H9 (cell line): ENCODE measurements around the gene KMT2D. TPM values are rescaled to one million over a fixed set of nuclear protein-coding genes. Genes with fewer than 3 reads are reported as not detected.

Source experiments
- DNase-seq: peaks from one replicate; pipeline ENCODE4 v3.0.0-alpha.2; 2017
- H2AFZ ChIP-seq: one replicate; pipeline ENCODE4 v1.6.1; 2013; ENCODE audit warnings: mild to moderate bottlenecking, low read length, control low read depth, moderate library complexity
- H2AK5ac ChIP-seq: 2 replicates; pipeline ENCODE4 v1.6.1; 2013; ENCODE audit warnings: low read length, control low read depth, mixed read lengths; ENCODE audit not compliant: insufficient read length
- H2BK120ac ChIP-seq: one replicate; pipeline ENCODE4 v1.6.1; 2013; ENCODE audit warnings: low read depth, mild to moderate bottlenecking, low read length, control low read depth, inconsistent platforms; ENCODE audit not compliant: poor library complexity, severe bottlenecking
- H2BK12ac ChIP-seq: 2 replicates; pipeline ENCODE4 v1.6.1; 2013; ENCODE audit warnings: low read length, control low read depth, mixed read lengths, low read depth; ENCODE audit not compliant: insufficient read length
- H2BK15ac ChIP-seq: 2 replicates; pipeline ENCODE4 v1.6.1; 2013; ENCODE audit warnings: low read depth, low read length, control low read depth
- H2BK20ac ChIP-seq: one replicate; pipeline ENCODE4 v1.6.1; 2013; ENCODE audit warnings: low read depth, mild to moderate bottlenecking, low read length, control low read depth, inconsistent platforms; ENCODE audit not compliant: poor library complexity, severe bottlenecking
- H2BK5ac ChIP-seq: 2 replicates; pipeline ENCODE4 v1.6.1; 2013; ENCODE audit warnings: low read length, control low read depth, mixed read lengths; ENCODE audit not compliant: insufficient read length
- H3K14ac ChIP-seq: 2 replicates; pipeline ENCODE4 v1.6.1; 2013; ENCODE audit warnings: low read length, control low read depth; ENCODE audit not compliant: insufficient read depth
- H3K18ac ChIP-seq: 2 replicates; pipeline ENCODE4 v1.6.1; 2013; ENCODE audit warnings: low read depth, mild to moderate bottlenecking, mixed read lengths, low read length, control low read depth; ENCODE audit not compliant: insufficient read length
- H3K23ac ChIP-seq: 2 replicates; pipeline ENCODE4 v1.6.1; 2013; ENCODE audit warnings: low read length, control low read depth, mixed read lengths, low read depth; ENCODE audit not compliant: insufficient read length
- H3K23me2 ChIP-seq: 2 replicates; pipeline ENCODE4 v1.6.1; 2013; ENCODE audit warnings: low read depth, mild to moderate bottlenecking, mixed read lengths, low read length, control low read depth; ENCODE audit not compliant: insufficient read length, poor library complexity, severe bottlenecking
- H3K27ac ChIP-seq: 2 replicates; pipeline ENCODE4 v1.5.1; 2013; ENCODE audit warnings: low read length, control low read depth, mixed read lengths, low read depth; ENCODE audit not compliant: insufficient read length
- H3K27me3 ChIP-seq: 2 replicates; pipeline ENCODE4 v1.6.1; 2013; ENCODE audit warnings: low read length, control low read depth, inconsistent platforms; ENCODE audit not compliant: insufficient read depth
- H3K4ac ChIP-seq: 2 replicates; pipeline ENCODE4 v1.6.1; 2013; ENCODE audit warnings: low read depth, mild to moderate bottlenecking, control low read depth, inconsistent platforms, low read length, moderate library complexity
- H3K4me1 ChIP-seq: 2 replicates; pipeline ENCODE4 v1.6.1; 2013; ENCODE audit warnings: low read length, control low read depth, inconsistent platforms; ENCODE audit not compliant: insufficient read depth
- H3K4me2 ChIP-seq: 2 replicates; pipeline ENCODE4 v1.6.1; 2013; ENCODE audit warnings: low read length, control low read depth, mixed read lengths; ENCODE audit not compliant: insufficient read length, insufficient read depth
- H3K56ac ChIP-seq: 2 replicates; pipeline ENCODE4 v1.6.1; 2013; ENCODE audit warnings: low read depth, mild to moderate bottlenecking, mixed read lengths, low read length, control low read depth; ENCODE audit not compliant: insufficient read length
- H3K79me1 ChIP-seq: 2 replicates; pipeline ENCODE4 v1.6.1; 2013; ENCODE audit warnings: low read depth, mild to moderate bottlenecking, moderate library complexity, low read length, control low read depth, inconsistent platforms; ENCODE audit not compliant: insufficient read depth, poor library complexity, severe bottlenecking
- H3K79me2 ChIP-seq: 2 replicates; pipeline ENCODE4 v1.6.1; 2013; ENCODE audit warnings: low read length, control low read depth, inconsistent platforms; ENCODE audit not compliant: insufficient read depth
- H3K9ac ChIP-seq: 2 replicates; pipeline ENCODE4 v1.6.1; 2013; ENCODE audit warnings: low read length, control low read depth, mixed read lengths; ENCODE audit not compliant: insufficient read length; ENCODE audit errors: extremely low read depth
- H3K9me3 ChIP-seq: one replicate; pipeline ENCODE4 v1.6.1; 2013; ENCODE audit warnings: low read depth, low read length, inconsistent platforms; ENCODE audit not compliant: control insufficient read depth
- H3T11ph ChIP-seq: one replicate; pipeline ENCODE4 v1.6.1; 2013; ENCODE audit warnings: mild to moderate bottlenecking, low read length, control low read depth, inconsistent platforms
- H4K20me1 ChIP-seq: one replicate; pipeline ENCODE4 v1.6.1; 2013; ENCODE audit not compliant: control insufficient read depth, insufficient read length, insufficient read depth
- H4K5ac ChIP-seq: 2 replicates; pipeline ENCODE4 v1.6.1; 2013; ENCODE audit warnings: low read depth, mild to moderate bottlenecking, mixed read lengths, low read length, control low read depth; ENCODE audit not compliant: insufficient read length
- H4K8ac ChIP-seq: replicated peaks from 2 replicates; pipeline ENCODE4 v1.6.1; 2013; ENCODE audit warnings: low read length, control low read depth, mixed read lengths, low read depth; ENCODE audit not compliant: insufficient read length
- H4K91ac ChIP-seq: 2 replicates; pipeline ENCODE4 v1.6.1; 2013; ENCODE audit warnings: low read depth, mild to moderate bottlenecking, moderate library complexity, mixed read lengths, low read length, control low read depth; ENCODE audit not compliant: insufficient read length
- H3K27ac Mint-ChIP-seq, 3 experiments: 2 replicates in 2 of 3; 3 replicates in 1 of 3; pipeline ENCODE4 v1.8.0; 2020 to 2021; ENCODE audit warnings: mixed read lengths in 3 of 3, mild to moderate bottlenecking in 1 of 3, moderate library complexity in 1 of 3
- H3K27me3 Mint-ChIP-seq: 2 replicates; pipeline ENCODE4 v1.8.0; 2021; ENCODE audit warnings: low read depth, mild to moderate bottlenecking, moderate library complexity, mixed read lengths
- H3K36me3 Mint-ChIP-seq, 3 experiments: 2 replicates in 2 of 3; 3 replicates in 1 of 3; pipeline ENCODE4 v1.8.0; 2020 to 2021; ENCODE audit warnings: low read depth in 3 of 3, mixed read lengths in 3 of 3; ENCODE audit not compliant: insufficient read depth in 1 of 3
- H3K4me1 Mint-ChIP-seq, 2 experiments: 2 replicates each; pipeline ENCODE4 v1.8.0; 2020; ENCODE audit warnings: mixed read lengths in 2 of 2
- H3K4me3 Mint-ChIP-seq, 2 experiments: 2 replicates in 1 of 2; 3 replicates in 1 of 2; pipeline ENCODE4 v1.8.0; 2020 to 2021; ENCODE audit warnings: mild to moderate bottlenecking in 2 of 2, mixed read lengths in 2 of 2, moderate library complexity in 1 of 2
- H3K9me3 Mint-ChIP-seq, 2 experiments: 2 replicates in 1 of 2; 3 replicates in 1 of 2; pipeline ENCODE4 v1.8.0; 2020; ENCODE audit warnings: mild to moderate bottlenecking in 2 of 2, mixed read lengths in 2 of 2, moderate library complexity in 1 of 2
- WGBS: extraction: QIAGEN DNeasy Blood & Tissue Kit; methylation state at CpG from one replicate; pipeline ENCODE4 v1.1.7; 2013; ENCODE audit warnings: missing lambda C conversion rate, low lambda C conversion rate, mixed read lengths; ENCODE audit not compliant: insufficient read length; ENCODE audit errors: extremely low coverage; 5-methylcytosine and 5-hydroxymethylcytosine counted together
- total RNA-seq: library from RNA; stranded (reverse); gene quantifications from 2 replicates; pipeline ENCODE4 v1.2.1, GENCODE V29; 2021
- TF ChIP-seq, protein P1 (sequence below): fragments of 200-600 bp; sonication (generic); conservative IDR thresholded peaks from 3 replicates; pipeline ENCODE4 v1.8.0; 2021; ENCODE audit warnings: antibody characterized with exemption, mild to moderate bottlenecking

The KMT2D gene
- total RNA-seq, 1 experiment from 2014 or later: 93.7 TPM

DNA sequence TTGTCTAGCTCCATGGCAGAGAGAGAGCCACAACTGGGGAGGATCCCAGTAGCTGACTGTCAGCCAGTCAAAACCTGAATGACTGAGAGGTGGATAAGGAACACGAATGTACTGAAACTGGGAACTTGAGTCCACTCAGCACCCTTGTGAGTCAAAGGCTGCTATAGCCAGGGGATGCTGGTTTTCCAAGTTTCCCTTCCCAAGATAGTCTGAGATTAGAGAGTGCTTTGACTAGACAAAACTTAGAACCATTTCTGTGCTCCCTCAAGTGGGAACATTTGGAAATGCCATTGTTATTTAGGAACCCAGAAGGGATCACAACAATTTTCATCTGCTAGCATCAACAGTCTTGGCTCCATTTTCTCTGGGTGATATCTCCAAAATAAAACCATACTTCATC, 46.0 kb downstream of the KMT2D start:
- Histone ChIP-seq H3K56ac (no peak overlapping the region), H3K23me2 (peaks cover 9% of the 10 kb centered on the region), H3K23ac (no peak overlapping the region), H3K9me3 (no peaks in the 10 kb centered on the region), H2BK12ac (no peak overlapping the region), H3K79me2 (no peaks in the 10 kb centered on the region), H4K91ac (no peak overlapping the region), H2BK15ac (no peak overlapping the region), H3K79me1 (peaks cover 3% of the 10 kb centered on the region), H3K4ac (no peak overlapping the region), H3K27me3 (no peaks in the 10 kb centered on the region), H3K18ac (no peak overlapping the region), H4K20me1 (no peaks in the 10 kb centered on the region), H2BK20ac (no peak overlapping the region), H3K27ac (no peak overlapping the region), H2BK120ac (no peak overlapping the region), H4K5ac (no peak overlapping the region), H3K4me2 (no peak overlapping the region), H2AK5ac (no peak overlapping the region), H2AFZ (no peak overlapping the region), H3K9ac (no peak overlapping the region), H2BK5ac (no peak overlapping the region), H3K14ac (no peak overlapping the region), H3K4me1 (no peaks in the 10 kb centered on the region), H3T11ph (no peak overlapping the region), H4K8ac (no peak overlapping the region)
- no CpG with 5 or more reads among the region's 1 CpG for WGBS
- Mint-ChIP-seq H3K4me3 (no peak overlapping the region), H3K9me3 (no peaks in the 10 kb centered on the region), H3K27ac (no peak overlapping the region), H3K27me3 (no peaks in the 10 kb centered on the region; the same call in 1 of the 2 replicates), H3K36me3 (peaks cover 0 to 6% (median 2%) of the 10 kb centered on the region in 3 experiments; a peak in 3 of 7 replicates), H3K4me1 (peaks cover 10 to 11% of the 10 kb centered on the region in 2 experiments)
- TF ChIP-seq, protein P1, sequence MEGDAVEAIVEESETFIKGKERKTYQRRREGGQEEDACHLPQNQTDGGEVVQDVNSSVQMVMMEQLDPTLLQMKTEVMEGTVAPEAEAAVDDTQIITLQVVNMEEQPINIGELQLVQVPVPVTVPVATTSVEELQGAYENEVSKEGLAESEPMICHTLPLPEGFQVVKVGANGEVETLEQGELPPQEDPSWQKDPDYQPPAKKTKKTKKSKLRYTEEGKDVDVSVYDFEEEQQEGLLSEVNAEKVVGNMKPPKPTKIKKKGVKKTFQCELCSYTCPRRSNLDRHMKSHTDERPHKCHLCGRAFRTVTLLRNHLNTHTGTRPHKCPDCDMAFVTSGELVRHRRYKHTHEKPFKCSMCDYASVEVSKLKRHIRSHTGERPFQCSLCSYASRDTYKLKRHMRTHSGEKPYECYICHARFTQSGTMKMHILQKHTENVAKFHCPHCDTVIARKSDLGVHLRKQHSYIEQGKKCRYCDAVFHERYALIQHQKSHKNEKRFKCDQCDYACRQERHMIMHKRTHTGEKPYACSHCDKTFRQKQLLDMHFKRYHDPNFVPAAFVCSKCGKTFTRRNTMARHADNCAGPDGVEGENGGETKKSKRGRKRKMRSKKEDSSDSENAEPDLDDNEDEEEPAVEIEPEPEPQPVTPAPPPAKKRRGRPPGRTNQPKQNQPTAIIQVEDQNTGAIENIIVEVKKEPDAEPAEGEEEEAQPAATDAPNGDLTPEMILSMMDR: no peak; the same call in 2 of the 3 replicates
- DNase-seq: no peak
